HEK293 (cell line): ENCODE data around the gene EVX1.

Source experiments
- CTCF ChIA-PET: fragments of 350-600 bp; formaldehyde crosslinking; extraction: SDS; loops from one replicate; lab custom pipeline; 2021; ENCODE audit warnings: antibody characterized with exemption; lab: Yijun Ruan, JAX
- POLR2A ChIA-PET: fragments of 300-600 bp; formaldehyde crosslinking; extraction: SDS; loops from one replicate; lab custom pipeline; 2020; ENCODE audit warnings: antibody characterized with exemption, inconsistent platforms; lab: Yijun Ruan, JAX
- H3K27ac ChIP-seq: fragments of 200-500 bp; sonication (Bioruptor generic); 2 replicates; pipeline ENCODE4 v1.5.1; 2014; ENCODE audit warnings: low read depth, low read length, control low read depth, inconsistent platforms; ENCODE audit errors: extremely low read depth
- H3K36me3 ChIP-seq, 2 experiments: fragments of 200-500 bp in 1 of 2; sonication (Bioruptor generic) in 1 of 2; 1 replicate in 1 of 2; 2 replicates in 1 of 2; pipeline ENCODE4 v1.5.1; 2014 to 2017; ENCODE audit warnings: inconsistent platforms in 2 of 2, low read length in 2 of 2; ENCODE audit not compliant: control insufficient read depth in 2 of 2, insufficient read depth in 1 of 2
- H3K4me1 ChIP-seq: fragments of 200-500 bp; sonication (Bioruptor generic); 2 replicates; pipeline ENCODE4 v1.5.1; 2014; ENCODE audit warnings: mild to moderate bottlenecking, low read length, inconsistent platforms; ENCODE audit not compliant: control insufficient read depth, insufficient read depth
- H3K4me3 ChIP-seq: 2 replicates; pipeline ENCODE4 v1.5.1; 2011; ENCODE audit warnings: low read depth, mild to moderate bottlenecking, control low read depth, low read length, moderate library complexity
- H3K9me3 ChIP-seq: fragments of 200-500 bp; sonication (Bioruptor generic); 2 replicates; pipeline ENCODE4 v1.5.1; 2014; ENCODE audit warnings: low read depth, low read length, inconsistent platforms; ENCODE audit not compliant: control insufficient read depth, insufficient read depth
- PRDM1 ChIP-seq: fragments of 450-650 bp; formaldehyde crosslinking; IDR thresholded peaks from 2 replicates; pipeline ENCODE4; 2016; ENCODE audit warnings: missing biosample characterization, missing genetic modification characterization
- ZBTB17 ChIP-seq: fragments of 450-650 bp; formaldehyde crosslinking; IDR thresholded peaks from 2 replicates; pipeline ENCODE4 v1.5.1; 2016; ENCODE audit warnings: missing biosample characterization, missing genetic modification characterization
- ZNF335 ChIP-seq: fragments of 450-650 bp; formaldehyde crosslinking; conservative IDR thresholded peaks from 2 replicates; pipeline ENCODE4 v1.5.1; 2016; ENCODE audit warnings: missing biosample characterization, missing genetic modification characterization
- ZNF530 ChIP-seq: fragments of 450-650 bp; formaldehyde crosslinking; IDR thresholded peaks from 2 replicates; pipeline ENCODE4 v1.5.1; 2016; ENCODE audit warnings: low read depth, missing biosample characterization, missing genetic modification characterization
- ZNF600 ChIP-seq: fragments of 450-650 bp; formaldehyde crosslinking; IDR thresholded peaks from 2 replicates; pipeline ENCODE4 v1.5.1; 2016; ENCODE audit warnings: missing biosample characterization, missing genetic modification characterization
- ZNF792 ChIP-seq: fragments of 450-650 bp; formaldehyde crosslinking; IDR thresholded peaks from 2 replicates; pipeline ENCODE4 v1.5.1; 2016; ENCODE audit warnings: missing biosample characterization, missing genetic modification characterization
- TF ChIP-seq, protein P1 (sequence below): fragments of 450-650 bp; formaldehyde crosslinking; IDR thresholded peaks from 2 replicates; pipeline ENCODE4 v1.5.1; 2016; ENCODE audit warnings: missing biosample characterization, missing genetic modification characterization
- TF ChIP-seq, protein P2 (sequence below): fragments of 450-650 bp; formaldehyde crosslinking; IDR thresholded peaks from 2 replicates; pipeline ENCODE4 v1.5.1; 2017; ENCODE audit warnings: missing biosample characterization, mild to moderate bottlenecking, missing genetic modification characterization, moderate library complexity
- TF ChIP-seq, protein P3 (sequence below): fragments of 450-650 bp; formaldehyde crosslinking; IDR thresholded peaks from 2 replicates; pipeline ENCODE4 v1.5.1; 2016; ENCODE audit warnings: missing biosample characterization, missing genetic modification characterization

Gene EVX1

DNA sequence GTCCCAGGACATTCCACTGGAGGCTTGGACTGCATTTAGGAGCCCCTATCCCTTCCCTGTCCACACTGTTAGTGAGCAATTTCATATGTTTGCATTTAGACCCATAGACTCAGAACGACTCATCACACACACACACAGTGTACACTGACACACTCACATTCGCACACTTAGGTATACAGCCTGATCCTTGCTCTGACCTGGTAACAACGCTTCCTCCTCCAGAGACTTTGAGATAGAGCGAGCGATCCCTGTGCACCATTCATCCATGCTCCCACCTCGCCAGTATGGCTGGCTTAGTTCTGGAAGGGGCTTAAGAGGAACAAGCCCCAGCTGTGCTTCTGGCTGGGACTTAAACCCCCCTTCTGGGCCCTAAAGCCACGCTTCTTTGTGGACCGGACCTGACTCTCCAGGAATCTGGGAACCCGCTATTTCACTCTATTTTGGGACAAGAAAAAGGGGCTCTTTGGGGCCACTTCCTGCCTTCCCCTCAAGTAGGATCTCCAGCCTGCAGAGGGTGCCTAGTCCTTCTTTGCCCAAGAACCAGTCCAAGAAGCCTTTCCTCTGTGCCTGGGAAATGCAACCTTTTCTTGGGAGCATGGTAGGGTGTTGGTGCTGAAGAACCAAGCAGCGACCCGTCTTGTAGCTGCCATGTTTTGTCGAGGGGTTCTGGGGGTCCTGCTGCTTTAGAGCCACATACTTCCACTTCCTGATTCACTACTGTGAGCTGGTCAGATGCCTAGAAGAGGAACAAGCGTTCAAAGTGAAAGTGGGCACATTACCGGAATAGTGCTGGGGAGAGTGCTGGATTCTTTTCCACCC lies 41.6 kb upstream of the EVX1 start:
- TF ChIP-seq ZNF335 (tag by site-specific recombination) (peak; percentile 78), ZBTB17 (tag by site-specific recombination) (peak; percentile 79), ZNF530 (tag by site-specific recombination) (no peak), PRDM1 (peak; percentile 26; the same call in 1 of the 2 replicates)
- TF ChIP-seq, protein P1, sequence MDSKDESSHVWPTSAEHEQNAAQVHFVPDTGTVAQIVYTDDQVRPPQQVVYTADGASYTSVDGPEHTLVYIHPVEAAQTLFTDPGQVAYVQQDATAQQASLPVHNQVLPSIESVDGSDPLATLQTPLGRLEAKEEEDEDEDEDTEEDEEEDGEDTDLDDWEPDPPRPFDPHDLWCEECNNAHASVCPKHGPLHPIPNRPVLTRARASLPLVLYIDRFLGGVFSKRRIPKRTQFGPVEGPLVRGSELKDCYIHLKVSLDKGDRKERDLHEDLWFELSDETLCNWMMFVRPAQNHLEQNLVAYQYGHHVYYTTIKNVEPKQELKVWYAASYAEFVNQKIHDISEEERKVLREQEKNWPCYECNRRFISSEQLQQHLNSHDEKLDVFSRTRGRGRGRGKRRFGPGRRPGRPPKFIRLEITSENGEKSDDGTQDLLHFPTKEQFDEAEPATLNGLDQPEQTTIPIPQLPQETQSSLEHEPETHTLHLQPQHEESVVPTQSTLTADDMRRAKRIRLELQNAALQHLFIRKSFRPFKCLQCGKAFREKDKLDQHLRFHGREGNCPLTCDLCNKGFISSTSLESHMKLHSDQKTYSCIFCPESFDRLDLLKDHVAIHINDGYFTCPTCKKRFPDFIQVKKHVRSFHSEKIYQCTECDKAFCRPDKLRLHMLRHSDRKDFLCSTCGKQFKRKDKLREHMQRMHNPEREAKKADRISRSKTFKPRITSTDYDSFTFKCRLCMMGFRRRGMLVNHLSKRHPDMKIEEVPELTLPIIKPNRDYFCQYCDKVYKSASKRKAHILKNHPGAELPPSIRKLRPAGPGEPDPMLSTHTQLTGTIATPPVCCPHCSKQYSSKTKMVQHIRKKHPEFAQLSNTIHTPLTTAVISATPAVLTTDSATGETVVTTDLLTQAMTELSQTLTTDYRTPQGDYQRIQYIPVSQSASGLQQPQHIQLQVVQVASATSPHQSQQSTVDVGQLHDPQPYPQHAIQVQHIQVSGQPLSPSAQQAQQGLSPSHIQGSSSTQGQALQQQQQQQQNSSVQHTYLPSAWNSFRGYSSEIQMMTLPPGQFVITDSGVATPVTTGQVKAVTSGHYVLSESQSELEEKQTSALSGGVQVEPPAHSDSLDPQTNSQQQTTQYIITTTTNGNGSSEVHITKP: 0 out of 2 replicates have a peak, but pooled peaks have one; percentile 0
- TF ChIP-seq, all 188 proteins: peak for 4
- Histone ChIP-seq H3K4me1 (peaks cover 7% of the 10 kb centered on the region), H3K9me3 (no peaks in the 10 kb centered on the region), H3K27ac (peak overlapping the region; percentile 92), H3K4me3 (peak overlapping the region; percentile 89), H3K36me3 (no peaks in the 10 kb centered on the region)
- ChIA-PET CTCF (interaction anchor here (0.6 to 2.2 kb wide), 5 partner anchors 22 to 802 kb away, joined by 3 to 12 read pairs (median 3); no protein-coding TSS in a partner anchor), POLR2A (interaction anchor here (1.0 to 3.7 kb wide), 7 partner anchors 8 to 540 kb away, joined by 3 to 36 read pairs (median 4); partner anchors contain the start of genes HIBADH and HOXA11)

DNA sequence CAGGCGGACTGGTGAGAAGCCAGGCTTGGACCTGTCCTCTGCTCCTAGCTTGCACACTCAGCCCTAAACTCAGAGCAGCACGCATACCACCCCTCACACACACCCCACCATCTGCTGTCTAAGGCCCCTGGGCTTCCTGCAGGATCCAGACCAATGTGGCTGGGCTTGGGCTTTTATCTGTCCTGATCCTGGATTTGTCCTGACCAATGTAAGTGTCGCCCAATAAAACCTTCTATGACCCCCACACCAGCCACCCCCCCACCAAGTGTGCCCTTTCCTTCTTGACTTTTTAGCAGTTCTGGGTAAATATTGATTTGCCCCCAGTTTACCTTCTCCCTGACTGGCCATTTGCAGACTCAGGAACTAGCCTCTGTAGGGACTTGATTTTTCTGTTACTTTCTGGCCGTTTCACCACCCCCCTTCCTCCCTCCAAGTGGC lies 41.0 kb upstream of the EVX1 start:
- CTCF ChIA-PET: interaction anchor here (0.6 to 1.4 kb wide), 2 partner anchors 22 to 40 kb away, joined by 3 to 6 read pairs; no protein-coding TSS in a partner anchor
- Histone ChIP-seq H3K36me3 (no peaks in the 10 kb centered on the region), H3K4me1 (peaks cover 7% of the 10 kb centered on the region), H3K9me3 (no peaks in the 10 kb centered on the region), H3K27ac (no peak overlapping the region), H3K4me3 (no peak overlapping the region)
- TF ChIP-seq, protein P2, sequence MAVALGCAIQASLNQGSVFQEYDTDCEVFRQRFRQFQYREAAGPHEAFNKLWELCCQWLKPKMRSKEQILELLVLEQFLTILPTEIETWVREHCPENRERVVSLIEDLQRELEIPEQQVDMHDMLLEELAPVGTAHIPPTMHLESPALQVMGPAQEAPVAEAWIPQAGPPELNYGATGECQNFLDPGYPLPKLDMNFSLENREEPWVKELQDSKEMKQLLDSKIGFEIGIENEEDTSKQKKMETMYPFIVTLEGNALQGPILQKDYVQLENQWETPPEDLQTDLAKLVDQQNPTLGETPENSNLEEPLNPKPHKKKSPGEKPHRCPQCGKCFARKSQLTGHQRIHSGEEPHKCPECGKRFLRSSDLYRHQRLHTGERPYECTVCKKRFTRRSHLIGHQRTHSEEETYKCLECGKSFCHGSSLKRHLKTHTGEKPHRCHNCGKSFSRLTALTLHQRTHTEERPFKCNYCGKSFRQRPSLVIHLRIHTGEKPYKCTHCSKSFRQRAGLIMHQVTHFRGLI (tag by site-specific recombination): peak; percentile 34; the same call in 1 of the 2 replicates
- TF ChIP-seq ZNF792 (tag by site-specific recombination) (no peak), ZNF600 (tag by site-specific recombination) (peak; percentile 39; the same call in 1 of the 2 replicates)
- POLR2A ChIA-PET: no interaction called here

DNA sequence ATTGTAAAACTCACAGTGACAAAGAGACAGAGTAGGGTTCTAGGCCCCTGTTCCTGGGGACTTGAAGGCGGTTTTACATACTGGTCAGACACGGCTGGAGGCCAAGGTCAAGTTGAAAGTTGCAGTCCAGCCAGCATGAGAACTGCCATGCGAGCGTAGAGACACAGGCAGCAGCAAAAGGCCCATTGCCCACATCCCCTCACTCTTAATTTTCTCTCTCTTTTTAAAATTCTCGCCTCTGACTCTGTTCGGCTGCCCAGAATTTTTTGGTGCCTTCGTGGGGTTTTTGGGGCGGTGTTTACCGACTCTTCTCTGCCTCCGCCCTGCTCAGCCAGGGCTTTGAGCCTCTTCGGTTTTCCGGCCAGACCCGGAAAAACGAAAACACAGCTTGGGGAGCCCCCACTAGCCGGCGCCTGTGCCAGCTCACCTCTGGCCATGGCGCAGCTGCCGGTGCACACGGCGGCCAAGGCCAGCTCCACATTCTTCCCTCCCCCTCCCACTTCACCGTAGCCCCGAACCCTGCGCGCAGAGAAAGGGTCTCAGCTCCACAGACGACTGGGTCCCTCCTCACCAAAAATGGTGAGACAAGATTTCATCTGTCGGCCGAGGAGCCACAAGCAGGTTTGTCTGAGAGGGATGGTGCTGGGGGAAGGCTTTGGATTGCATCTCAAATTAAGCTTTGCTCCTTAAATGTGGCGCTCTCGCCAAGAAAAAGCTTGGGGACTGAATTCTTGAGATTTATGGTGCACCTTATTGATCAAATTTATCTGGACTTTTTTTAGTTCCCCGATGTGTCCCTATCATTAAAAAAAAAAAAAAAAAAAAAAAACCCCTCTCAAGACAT lies 40.4 kb upstream of the EVX1 start:
- Histone ChIP-seq H3K36me3 (no peaks in the 10 kb centered on the region), H3K4me3 (no peak overlapping the region), H3K4me1 (peaks cover 7% of the 10 kb centered on the region), H3K9me3 (no peaks in the 10 kb centered on the region), H3K27ac (no peak overlapping the region)
- POLR2A ChIA-PET: no interaction called here
- CTCF ChIA-PET: interaction anchor here (0.6 kb wide), 2 partner anchors 41 to 251 kb away, joined by 3 read pairs; no protein-coding TSS in a partner anchor
- TF ChIP-seq, protein P3, sequence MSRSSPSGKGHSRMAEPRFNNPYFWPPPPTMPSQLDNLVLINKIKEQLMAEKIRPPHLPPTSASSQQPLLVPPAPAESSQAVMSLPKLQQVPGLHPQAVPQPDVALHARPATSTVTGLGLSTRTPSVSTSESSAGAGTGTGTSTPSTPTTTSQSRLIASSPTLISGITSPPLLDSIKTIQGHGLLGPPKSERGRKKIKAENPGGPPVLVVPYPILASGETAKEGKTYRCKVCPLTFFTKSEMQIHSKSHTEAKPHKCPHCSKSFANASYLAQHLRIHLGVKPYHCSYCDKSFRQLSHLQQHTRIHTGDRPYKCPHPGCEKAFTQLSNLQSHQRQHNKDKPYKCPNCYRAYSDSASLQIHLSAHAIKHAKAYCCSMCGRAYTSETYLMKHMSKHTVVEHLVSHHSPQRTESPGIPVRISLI: 0 out of 2 replicates have a peak, but pooled peaks have one; percentile 56
- TF ChIP-seq, protein P2 (tag by site-specific recombination): no peak
- TF ChIP-seq, all 188 proteins: peak for 1
